Inflammatory macrophage treated with lipopolysaccharide for 4 hours (primary cell): ENCODE measurements around the gene TRAF3.

Experiments used
- DNase-seq: peaks from one replicate; pipeline ENCODE4 v3.0.0-alpha.2; 2020

TRAF3 gene

DNA sequence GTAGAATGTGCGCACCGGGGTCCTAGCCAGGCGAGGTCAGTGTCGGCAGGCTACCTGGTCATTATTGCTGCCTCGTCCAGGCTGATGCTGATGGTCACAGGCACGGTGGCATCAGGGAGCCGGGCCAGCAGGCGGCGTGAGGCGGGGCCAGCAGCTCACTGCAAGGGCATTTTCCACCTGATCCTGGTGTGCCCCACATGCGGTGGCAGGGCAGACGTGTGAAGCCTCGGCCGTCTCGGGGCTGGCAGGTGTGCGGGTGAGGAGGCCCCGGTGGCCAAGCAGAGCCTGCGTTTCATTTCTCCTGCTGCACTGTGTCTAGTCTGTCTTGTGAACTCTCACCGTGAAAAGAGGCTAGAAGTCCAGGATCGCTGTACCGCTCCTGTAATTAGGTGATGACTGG is 133.2 kb downstream of the TRAF3 start:
- no peak for DNase-seq

DNA sequence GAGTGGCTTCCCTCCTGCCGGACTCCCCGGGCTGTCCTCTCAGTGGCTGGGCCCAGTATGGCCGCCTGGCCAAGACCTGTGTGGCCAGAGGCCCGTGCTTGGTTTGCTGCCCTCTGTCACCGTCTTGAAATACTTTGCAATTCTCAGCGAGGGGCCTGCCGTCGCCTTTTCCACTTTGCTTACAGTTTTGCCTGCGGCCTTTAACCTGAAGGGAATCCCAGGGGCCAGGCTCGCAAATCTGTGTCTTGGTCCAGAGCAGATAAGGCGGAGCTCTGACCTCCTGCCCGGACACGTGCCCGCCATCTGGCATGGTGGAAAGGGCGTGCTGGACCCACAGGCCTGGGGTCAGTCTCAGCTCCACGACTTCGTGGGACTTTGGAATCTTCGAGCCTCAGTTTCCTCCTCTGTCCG is 134.3 kb downstream of the TRAF3 start:
- no peak for DNase-seq

DNA sequence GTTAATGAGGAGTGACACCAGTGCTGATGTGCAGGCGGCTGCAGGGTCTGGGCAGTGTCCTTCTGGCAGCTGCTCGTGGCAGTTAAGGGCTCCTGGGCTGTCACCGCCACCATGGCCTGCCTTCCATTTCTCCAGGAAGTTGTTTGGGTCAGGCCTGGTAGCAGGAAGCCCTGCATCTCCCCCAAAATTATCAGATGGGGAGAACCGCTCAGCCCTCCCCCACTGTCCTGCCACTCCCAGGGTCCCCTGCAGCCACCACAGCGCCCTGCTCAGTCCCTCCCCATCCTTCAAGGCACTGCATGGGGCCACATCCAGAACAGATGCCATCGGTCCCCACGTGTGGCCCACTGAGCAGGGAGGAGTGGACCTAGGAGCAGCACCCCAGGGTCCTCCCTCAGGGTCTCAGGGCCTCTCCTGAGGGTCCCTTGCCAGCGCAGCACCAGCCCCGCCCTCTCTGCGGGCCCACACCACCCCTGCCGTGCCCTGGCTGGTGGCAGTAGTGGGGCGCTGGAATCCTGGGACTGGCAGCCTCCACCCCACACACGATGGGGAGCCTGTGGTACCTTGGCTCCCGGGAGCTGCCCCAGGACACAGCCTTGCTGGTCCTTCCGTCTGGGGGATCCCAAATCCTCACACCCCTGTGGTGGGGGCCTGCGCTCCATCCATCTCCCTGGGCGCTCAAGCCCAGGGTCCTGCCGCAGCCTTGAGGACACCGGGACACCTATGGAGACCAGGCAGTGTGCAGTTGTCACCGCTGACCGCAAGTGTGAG is 134.9 kb downstream of the TRAF3 start:
- no peak for DNase-seq

DNA sequence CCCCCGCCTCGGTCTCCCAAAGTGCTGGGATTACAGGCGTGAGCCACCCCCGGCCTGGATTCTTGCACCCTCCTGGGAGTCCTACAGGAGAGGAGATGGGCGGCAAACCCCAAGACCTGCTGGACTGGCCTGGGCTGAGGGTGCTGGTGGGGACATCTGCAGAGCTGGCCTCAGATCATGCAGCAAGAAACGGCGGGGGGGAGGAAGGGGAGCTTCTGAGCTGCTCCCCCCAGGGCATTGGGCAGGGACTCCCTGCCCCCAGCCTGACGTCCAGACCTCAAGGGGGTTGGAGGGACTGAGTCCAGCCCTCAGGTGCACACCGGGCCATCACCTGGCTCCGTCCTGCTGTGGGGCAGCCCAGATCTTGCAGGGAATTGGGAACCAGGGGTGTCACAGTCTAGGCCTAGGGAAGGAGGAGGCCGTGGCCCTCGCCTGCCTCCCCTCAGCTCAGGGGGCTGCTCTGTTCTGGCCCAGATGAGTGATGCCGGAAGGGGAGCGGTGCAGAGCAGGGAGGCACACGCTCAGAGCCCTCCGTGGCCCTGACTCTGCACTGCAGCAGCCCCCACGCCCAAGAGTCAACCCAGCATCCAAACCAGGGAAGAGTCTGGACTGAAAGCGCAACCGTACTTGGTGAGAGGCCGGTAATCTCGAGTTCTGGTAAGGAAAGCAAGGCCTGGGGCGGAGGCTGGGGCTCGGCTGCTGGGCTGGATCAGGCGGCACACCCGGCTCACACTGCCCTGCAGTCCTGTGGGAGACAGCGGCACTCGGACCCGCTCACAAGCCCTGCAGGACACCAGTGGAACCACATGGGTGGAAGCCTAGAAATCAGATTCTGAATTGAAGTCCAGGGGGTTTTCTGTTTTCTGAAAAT is 136.3 kb downstream of the TRAF3 start:
- no peak for DNase-seq

DNA sequence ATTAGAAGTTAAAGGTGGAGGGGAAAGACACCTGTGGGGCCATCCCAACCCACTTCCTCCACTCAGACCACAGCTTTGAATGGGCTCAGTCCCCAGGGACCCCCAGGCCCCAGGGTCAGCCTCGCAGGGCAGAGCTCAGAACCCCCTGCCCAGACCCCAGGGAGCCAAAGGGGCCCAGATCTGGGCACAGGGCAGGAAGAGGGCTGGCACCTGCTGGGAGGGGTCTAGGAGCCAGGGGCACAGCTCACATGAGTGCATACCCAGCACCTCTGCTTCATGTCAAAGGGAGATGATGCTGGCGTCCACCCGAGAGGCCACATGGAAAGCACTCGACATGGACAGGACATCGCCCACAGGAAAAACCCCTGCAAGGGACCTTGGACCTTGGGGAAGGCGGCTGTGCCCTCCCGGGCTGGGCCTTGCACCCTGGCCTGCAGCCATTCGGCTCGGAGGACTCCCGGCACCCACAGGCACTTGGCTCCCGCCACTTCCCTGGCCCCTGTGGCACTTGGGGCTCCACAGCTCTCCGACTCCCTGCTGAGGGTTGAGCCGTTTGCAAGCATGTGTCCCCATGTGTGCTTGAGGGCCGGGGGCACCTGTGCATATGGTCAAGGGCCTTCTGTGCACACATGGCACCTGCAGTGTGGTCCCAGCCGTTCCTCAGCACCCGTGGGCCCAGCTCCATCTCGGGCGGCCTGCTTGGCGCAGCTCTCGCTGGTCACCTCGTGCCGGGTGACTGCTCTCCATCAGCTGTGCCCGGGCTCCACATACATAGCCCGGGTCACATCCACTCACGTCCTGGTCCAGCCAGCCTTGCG is 137.4 kb downstream of the TRAF3 start:
- DNase-seq, result no peak

DNA sequence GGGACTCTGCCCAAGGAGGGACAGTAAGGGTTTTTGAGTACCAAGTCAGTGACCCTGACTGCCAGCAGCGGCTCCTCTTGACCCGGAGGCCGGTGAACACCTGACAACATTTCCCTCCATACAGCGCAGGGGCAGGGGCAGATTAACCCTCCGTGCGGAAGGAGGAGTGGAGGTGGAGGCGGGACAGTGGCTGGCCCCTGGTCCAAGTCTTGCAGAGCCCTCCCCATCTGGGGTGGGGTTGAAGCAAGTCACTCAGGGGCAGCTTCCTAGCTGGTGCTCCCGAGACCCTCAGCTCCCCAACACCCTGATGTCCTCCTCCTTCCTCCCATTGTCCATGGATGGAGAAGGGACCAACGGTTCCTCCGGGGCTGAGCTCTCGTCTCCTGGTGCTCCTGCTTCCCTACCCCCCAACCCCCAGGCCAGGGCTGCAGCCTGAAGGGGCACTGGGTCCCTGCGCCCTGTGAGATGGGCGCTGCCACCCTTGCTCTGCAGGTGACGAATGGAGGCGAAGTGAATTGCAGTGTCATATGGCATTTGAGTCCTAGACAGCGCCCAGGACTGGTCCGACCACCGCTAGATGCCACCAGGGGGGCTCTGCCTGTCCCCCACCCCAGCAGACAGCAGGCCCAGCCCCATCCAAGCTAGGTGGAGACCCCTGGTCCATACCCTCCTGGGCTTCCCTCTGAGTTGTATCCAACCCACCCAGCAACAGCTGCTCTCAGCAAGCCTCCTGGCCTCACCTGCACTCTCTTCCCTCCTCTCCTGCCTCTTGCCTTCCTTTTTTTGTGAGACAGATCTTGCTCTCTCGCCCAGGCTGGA is 138.3 kb downstream of the TRAF3 start:
- no peak for DNase-seq

DNA sequence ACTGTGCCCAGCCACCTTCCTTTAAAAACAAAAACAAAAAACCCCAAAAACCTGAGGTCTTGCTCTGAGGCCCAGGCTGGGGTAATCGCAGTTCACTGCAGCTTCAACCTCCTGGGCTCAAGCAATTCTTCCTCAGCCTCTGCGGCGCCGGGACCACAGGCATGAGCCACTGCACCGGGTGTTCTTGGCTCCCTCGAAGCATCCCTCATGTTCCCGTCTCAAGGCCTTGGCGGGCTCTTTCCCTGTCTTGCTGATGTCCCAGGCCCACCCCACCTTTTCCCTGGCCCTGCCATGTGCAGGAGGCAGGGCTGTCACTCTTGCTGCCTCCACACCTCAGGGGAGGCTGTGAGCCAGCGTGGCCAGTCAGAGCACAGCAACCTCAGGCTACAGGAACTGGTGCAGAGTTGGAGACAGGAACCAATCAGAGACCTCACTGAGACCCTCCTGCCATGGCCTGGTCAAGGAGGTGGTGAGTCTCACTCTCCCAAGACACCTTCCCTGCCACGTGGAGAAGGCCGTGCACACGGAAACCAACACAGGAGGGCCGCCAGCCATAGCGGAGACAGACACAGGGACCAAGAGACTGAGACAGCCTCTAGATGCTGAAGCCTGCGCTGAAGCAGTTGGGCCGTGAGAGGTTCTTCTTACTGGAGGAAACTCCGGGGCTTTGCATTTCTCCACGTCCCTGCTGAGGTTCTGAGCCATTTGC is 139.3 kb downstream of the TRAF3 start:
- no peak for DNase-seq

DNA sequence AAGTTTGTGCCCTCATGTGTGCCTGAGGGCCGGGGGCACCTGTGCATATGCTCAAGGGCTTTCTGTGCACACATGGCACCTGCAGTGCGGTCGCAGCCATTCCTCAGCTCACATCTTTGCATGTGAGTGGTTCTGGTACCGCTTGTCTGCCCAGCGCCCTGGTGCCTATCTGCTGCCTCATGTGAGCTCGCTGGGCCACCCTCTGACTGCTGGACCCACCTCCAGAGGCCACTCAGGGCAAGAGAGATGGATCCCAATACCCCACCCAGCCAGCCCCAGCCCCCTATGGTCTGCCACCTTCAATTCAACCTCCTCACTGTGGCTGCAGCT is 139.8 kb downstream of the TRAF3 start:
- no peak for DNase-seq

DNA sequence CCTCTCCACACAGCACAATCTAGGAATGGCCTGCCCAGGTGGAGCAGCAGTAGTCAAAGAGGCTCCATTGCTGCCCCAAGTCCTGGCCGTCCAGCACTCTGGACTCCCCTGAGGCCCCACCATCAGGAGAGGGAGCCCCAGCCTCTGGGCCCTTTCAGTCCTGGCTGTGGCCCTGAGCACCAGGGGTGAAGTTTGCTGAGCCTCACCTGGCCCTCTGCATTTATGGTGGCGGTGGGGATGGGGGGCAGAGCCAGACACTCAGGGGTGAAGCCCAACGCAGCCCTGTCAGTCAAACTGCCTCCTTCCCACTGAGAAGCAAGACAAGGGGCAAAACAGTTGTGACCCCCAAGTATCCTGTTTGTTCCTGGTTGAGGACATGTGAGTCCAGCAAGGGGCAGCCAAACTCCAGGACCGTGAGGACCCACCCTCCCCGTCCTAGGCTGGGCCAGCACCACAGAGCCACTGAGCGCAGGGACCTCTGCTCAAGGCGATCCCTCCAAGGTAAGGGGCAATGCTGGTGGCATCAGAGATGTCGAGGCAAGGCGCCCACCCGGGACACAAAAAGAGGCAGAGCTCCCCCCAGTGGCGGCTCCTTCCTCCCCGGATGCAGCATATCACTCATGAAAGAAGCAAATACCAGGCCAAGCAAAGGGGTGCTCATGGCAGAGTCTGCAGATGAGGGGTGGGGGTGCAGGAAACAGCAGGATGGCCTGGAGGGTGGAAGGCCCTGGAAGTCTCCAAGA is 140.4 kb downstream of the TRAF3 start:
- DNase-seq, result no peak

DNA sequence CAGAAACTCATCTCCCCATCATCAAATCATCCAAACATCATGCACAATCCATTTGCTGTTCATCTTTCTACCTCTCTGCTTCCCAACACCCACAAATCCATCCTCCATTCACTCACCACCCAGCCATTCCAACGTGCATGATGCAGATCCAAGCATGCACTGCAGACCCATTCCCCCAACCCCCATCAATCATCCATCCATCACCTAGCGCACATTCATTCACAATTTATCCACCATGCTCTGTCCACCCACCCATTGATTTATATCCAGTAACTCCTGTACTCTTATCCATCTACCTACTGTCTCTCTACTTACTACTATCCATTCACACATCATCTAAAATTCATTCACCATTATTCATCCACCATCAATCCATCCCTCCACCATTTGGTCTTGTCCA is 141.2 kb downstream of the TRAF3 start:
- no peak for DNase-seq

DNA sequence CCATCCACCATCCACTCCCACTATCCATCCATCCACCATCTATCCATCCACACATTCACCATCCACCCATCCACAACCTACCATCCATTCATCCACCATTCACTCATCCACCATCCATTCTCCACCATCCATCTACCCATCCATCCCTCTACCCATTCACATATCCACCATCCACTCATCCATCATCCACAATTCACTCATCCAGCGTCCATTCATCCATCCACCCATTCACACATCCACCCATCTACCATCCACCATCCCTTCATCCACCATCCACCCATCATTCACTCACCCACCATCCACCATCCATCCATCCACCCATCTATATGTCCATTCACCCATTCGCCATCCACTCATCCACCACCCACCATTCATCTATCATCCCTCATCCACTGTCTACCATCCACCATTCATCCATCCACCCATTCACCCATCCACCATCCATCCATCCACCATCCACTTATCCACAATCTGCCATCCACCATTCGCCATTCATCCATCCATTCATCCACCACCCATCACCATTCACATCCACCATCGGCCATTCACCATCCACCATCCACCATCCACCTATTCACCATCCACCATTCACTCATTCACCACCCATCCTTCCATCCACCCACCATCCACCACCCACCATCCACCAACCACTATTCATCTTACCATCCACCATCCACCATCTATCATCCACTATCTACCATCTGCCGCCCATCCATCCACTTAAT is 143.2 kb downstream of the TRAF3 start:
- DNase-seq, result no peak

DNA sequence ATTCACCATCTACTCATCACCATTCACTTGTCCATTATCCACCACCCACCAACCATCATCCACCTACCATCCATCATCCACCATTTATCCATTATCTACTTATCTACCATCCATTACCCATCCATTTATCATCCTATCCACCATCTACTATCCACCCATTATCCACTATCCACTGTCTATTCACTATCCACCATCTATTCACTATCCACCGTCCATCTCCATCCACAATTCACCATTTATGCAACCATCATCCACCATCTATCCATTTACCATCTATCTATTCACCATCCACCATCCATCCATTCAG is 143.7 kb downstream of the TRAF3 start:
- DNase-seq, result no peak

DNA sequence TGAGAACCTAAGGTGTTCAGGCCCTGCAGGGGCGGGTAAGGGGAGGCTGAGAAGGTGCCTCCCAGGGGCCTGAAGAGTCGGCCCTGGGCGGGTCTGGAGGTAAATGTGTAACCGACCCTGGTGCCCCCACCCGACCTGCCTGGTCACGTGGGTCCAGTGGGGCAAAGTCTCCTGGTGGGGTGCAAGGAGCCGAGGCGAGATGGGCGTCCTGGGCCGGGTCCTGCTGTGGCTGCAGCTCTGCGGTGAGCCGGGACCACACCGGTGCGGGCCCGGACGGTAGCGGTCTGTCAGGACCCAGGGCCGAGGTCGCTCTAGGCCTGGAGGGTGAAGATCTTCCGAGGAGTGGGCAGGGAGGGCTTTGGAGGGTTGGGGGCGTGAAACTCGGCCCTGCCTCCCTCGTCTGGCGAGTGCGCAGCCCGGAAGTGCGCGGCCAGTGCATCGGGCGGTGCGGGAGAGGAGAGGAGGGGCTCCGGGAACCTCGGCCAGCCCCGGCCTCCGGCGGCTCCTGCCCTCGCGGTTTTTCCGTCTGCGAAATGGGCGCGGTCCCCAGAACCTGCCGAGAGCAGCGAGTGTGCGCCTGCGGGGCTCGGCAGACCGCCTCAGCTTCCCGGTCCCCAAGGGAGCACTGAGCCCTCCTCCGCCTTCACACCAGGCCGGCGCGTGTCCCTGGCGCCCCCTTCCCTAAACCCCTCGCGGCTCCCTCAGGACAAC is 145.4 kb downstream of the TRAF3 start, which contains the start of gene AMN:
AMN (plus strand) TSS at position 174 of the 711 bp plus-strand sequence; CDS start at position 200, 26 bp downstream.
- DNase-seq, result no peak

DNA sequence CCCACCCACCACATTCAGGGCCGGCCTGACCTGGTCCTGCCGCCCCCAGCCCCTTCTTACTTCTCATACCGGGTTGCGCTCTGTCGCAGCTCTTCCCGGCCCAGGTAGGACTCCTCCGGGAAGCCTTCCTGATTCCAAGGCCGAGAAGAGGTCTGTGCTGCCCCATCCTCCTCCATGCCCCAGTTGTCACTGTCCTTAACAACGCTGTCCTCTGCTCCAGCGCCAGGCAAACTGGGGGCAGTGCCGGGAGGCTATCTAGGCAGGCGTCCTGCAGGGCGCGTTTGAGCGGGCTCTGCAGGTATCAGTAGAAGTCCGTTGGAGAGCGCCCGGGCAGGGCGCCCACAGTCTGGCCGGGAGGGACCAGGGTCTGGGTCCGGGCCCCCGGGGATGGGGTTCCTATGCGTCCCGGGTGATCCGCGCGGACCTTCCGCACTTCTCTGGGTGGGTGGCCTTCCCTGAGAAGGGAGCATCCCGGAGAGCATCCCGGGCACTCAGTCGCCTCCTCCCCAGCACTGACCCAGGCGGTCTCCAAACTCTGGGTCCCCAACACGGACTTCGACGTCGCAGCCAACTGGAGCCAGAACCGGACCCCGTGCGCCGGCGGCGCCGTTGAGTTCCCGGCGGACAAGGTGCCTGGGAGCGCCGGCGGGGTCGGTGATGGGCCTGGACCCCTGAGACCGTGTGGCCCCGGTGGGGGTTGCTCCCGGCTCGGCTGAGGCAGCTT is 146.1 kb downstream of the TRAF3 start:
- DNase-seq, result no peak

DNA sequence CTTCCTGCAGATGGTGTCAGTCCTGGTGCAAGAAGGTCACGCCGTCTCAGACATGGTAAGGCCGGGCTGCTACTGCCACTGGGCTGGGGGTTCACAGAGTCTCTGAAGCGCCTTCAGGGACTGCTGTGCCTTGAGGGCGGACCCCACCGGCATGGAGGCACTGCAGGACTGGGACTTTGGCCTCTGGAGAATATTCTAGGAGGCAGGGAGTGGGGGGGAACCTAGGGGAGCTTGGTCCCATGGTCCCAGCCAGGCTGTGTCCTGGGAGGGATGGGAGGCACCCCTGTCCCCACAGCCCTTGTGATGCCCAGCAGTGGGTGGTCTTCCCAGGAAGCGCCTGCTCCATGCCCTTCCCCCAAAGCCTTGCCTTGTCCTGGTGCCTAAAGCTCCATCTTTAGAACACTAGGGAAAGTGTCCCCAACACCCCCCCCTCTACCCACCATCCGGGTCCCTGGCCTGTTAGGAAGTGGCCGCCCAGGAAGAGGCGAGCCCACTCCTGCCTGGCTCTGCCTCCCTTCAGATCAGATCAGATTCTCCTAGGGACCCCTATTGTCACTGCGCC is 146.8 kb downstream of the TRAF3 start:
- DNase-seq, result no peak

DNA sequence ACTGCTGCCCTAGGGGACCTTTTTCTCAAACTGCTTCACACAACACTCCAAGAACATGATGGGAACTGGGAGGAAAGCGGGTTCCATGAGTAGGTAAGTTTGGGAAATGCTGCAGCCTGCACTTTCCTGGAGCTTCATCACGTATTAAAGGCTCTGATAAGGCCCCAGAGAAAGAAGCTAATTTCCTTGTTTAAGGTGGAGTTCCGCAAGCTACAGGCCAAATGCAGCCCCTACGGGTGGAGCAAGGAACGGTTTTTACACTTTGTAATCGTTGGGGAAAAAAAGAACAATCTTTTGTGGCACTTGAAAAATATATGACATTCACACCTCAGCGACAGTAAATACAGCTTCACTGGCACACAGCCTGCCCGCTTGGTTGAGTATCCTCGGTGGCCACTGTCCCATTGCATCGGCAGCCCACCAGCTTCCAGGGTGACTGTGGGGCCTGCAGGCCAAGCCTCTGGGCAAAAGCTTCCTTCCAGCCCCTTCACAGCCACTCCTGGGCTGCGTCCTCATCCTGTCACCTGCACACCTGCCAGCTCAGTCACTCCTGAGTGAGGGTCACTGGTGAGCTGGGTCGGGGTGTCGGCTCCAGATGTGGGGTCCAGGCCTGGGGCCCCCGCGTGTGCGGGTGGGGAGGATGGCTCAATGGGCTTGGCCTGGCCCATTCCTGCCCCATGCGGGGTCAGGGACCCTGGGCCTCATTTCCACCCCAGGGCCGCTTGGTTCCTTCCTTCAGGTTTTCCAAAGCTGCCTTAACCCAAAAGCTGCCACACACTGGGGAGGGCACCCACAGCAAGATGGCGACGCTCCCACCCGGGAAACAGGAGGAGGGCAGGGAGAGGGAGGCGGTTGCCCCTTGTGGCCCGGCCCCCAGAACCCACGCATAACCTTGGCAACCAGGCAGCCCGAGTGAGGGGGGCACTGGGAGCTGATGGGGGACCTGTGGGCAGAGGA is 147.7 kb downstream of the TRAF3 start:
- no peak for DNase-seq

DNA sequence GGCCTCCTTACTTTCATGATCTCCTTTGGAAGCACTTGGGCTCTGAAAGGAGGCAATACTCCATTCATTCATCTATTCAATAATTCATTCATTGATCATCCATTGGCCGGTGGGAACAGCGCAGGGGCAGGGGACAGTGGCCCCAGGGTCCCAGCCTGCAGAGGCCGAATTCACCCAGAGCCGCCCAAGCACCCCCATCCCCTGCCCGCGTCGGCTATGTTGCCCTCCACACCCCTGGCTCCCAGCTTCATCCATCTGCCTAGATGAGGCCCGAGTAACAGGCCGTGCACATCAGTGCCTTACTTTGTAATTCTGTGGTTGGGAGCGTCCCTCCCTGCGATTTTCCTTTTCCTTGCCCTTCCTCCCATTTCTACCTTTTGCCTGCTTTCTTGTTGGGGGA is 148.4 kb downstream of the TRAF3 start:
- DNase-seq, result no peak

DNA sequence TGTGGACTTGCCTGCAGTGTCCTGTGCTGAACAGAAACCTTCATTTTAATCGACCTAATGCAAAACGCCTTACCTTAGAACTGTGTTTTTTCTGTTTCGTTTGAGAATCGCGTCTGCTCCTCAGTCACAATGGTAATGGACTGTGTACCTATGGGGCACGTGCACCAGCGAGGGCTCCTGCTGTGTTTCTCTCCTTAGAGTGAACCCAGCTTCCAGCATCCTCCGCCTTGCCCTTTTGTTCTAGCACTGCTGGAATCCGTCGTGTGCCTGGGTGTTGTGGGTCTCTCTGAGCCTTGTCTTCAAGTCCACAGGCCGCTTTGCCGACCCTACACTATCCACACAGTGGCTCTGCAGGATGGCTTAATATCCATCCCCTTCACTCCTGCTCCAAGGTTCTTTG is 148.9 kb downstream of the TRAF3 start:
- DNase-seq, result no peak
